Heart right ventricle (tissue), 16 donors: ENCODE results near the gene HS3ST4. TPM values are rescaled to one million over a fixed set of nuclear protein-coding genes. Genes with fewer than 3 reads are reported as not detected.

Experiments
- ATAC-seq, 8 donors: fragments of 200-7000 bp; cut with Tn5 transposase; one replicate each; pipeline ENCODE4 v1.9.1; 2020; ENCODE audit warnings: mild to moderate bottlenecking in 8 of 8, moderate library complexity in 8 of 8, moderate number of reproducible peaks in 1 of 8
- DNase-seq, 2 donors: peaks; one replicate each; pipeline ENCODE4 v3.0.0-alpha.2; 2020
- H3K27ac ChIP-seq, 10 donors: fragments of 200-600 bp; sonication (generic) in 2 of 10; one replicate each; pipeline versions ENCODE4 v1.5.0 to v1.8.0; 2020 to 2022; ENCODE audit warnings: mild to moderate bottlenecking in 3 of 10
- H3K27me3 ChIP-seq, 7 donors: fragments of 200-600 bp; one replicate each; pipeline ENCODE4 v1.8.0; 2021 to 2022; ENCODE audit warnings: mild to moderate bottlenecking in 2 of 7
- H3K36me3 ChIP-seq, 9 donors: fragments of 200-600 bp; sonication (generic) in 1 of 9; one replicate each; pipeline versions ENCODE4 v1.5.0 to v1.8.0; 2020 to 2022; ENCODE audit warnings: mild to moderate bottlenecking in 2 of 9
- H3K4me1 ChIP-seq, 9 donors: fragments of 200-600 bp; sonication (generic) in 1 of 9; one replicate each; pipeline versions ENCODE4 v1.5.0 to v1.8.0; 2020 to 2022; ENCODE audit warnings: mild to moderate bottlenecking in 4 of 9
- H3K4me3 ChIP-seq, 10 donors: fragments of 200-600 bp; sonication (generic) in 2 of 10; one replicate each; pipeline versions ENCODE4 v1.5.0 to v1.8.0; 2020 to 2022; ENCODE audit warnings: mild to moderate bottlenecking in 7 of 10, moderate library complexity in 2 of 10
- H3K9me3 ChIP-seq, 11 donors: fragments of 200-600 bp in 10 of 11; sonication (generic) in 2 of 11; one replicate each; pipeline versions ENCODE4 v1.5.0 to v1.8.0; 2013 to 2022; ENCODE audit warnings: mild to moderate bottlenecking in 2 of 11, control low read depth in 1 of 11, moderate library complexity in 1 of 11
- CTCF ChIP-seq, 9 donors: fragments of 200-600 bp; sonication (generic) in 2 of 9; IDR thresholded peaks; one replicate each; pipeline versions ENCODE4 v1.5.0 to v1.8.0; 2021 to 2022; ENCODE audit warnings: antibody characterized with exemption in 9 of 9, mild to moderate bottlenecking in 5 of 9, moderate library complexity in 1 of 9
- WGBS, 2 donors: extraction: QIAGEN DNeasy Blood & Tissue Kit; methylation state at CpG; one replicate each; pipeline ENCODE4 v1.1.7; 2013; ENCODE audit warnings: inconsistent platforms in 1 of 2; 5-methylcytosine and 5-hydroxymethylcytosine counted together
- intact Hi-C, 10 donors: fragments of 100-400 bp; cut with DNase I; formaldehyde crosslinking; loops; one replicate each; pipeline versions ENCODE4 v1.11.1 to v1.14.2; 2022
- polyA plus RNA-seq, 2 donors: library from polyadenylated mRNA; stranded (reverse); fragments of 200-250 nt; gene quantifications; one replicate each; pipeline ENCODE4 v1.2.3, GENCODE V29; 2013
- total RNA-seq, 10 donors: library from RNA; stranded (reverse); fragmentation: NEBNext Ultra II Directional in 3 of 10; extraction: Animal tissue kit (Norgen Biotek cat#: 25700) in 3 of 10; gene quantifications; one replicate each; pipeline versions ENCODE4 v1.2.1 to v1.2.4, GENCODE V29; 2021 to 2023
- donor health status: Arrhythmogenic right ventricular cardiomyopathy.
- donor health status: ischemic (EF 13 %, LVEDD 7.1; RV severe dilation, severe dysfunction).
- donor health status: healthy with polysubstance abuse.
- donor health status: DM: no; HTN: yes; CAD: no.
- donor health status: DM: no; HTN: no; CAD: no.
- donor health status: ischemic (EF 25% LVEDD 6.9; RV normal size, moderate dysfunction).
- donor health status: ischemic (EF 25% LVEDD 5.7; RV mildly dilated, moderate dysfunction).
- donor health status: healthy.
- donor health status: DM: yes; HTN: yes; CAD: no.
- donor health status: Ischemic cardiomyopathy.
- donor health status: ischemic (EF 35%, LVEDD 5.7; RV mildly dilated, moderate dysfunction).
- donor health status: nonischemic (EF 11% LVEDD 7.7; RV severe dilation, severe dysfunction).
- donor health status: DM: yes; HTN: yes; CAD: no.
- donor health status: PGD.
- donor health status: ischemic (EF 29% LVEDD 5.4; RV normal size, mild dysfunction).
- donor health status: nonischemic (EF 23%, LVEDD 6.1; RV moderate dilation, normal function).

HS3ST4 gene
- total and polyA plus RNA-seq, 12 donors: 0.01 TPM; not detected in 11

GRCh38 chr16:26155221-26155620, 463.5 kb downstream of the HS3ST4 start:
- no peaks in the 10 kb centered on the region for H3K36me3 ChIP-seq
- no peak for TF ChIP-seq CTCF (IDR thresholded peaks at IDR 0.05)
- no peaks in the 10 kb centered on the region for H3K27me3 ChIP-seq
- ATAC-seq (no peak), DNase-seq (no peak)
- no peak overlapping the region for H3K4me3 ChIP-seq
- intact Hi-C loops: no loop called here
- H3K9me3 ChIP-seq: peaks cover 0 to 2% (median 0%) of the 10 kb centered on the region in 11 donors
- WGBS, 2 donors: 23 to 32% methylated on average over 1 of the region's 1 CpG
- no peak overlapping the region for H3K27ac ChIP-seq
- no peaks in the 10 kb centered on the region for H3K4me1 ChIP-seq

- Histone ChIP-seq H3K4me1 (no peaks in the 10 kb centered on the region), H3K27ac (no peak overlapping the region), H3K9me3 (peaks cover 0 to 4% (median 0%) of the 10 kb centered on the region in 11 donors), H3K4me3 (no peak overlapping the region), H3K27me3 (no peaks in the 10 kb centered on the region), H3K36me3 (no peaks in the 10 kb centered on the region)
- intact Hi-C loops: no loop called here
- 83 to 94% methylated on average over 3 of the region's 3 CpGs for WGBS, 2 donors
- no peak for TF ChIP-seq CTCF (IDR thresholded peaks at IDR 0.05)
- DNase-seq (no peak), ATAC-seq (no peak)
These were observed 465.6 kb downstream of the HS3ST4 start for GRCh38 chr16:26157319-26157718.

- no peak for TF ChIP-seq CTCF (IDR thresholded peaks at IDR 0.05)
- peaks cover 0 to 11% (median 0%) of the 10 kb centered on the region in 11 donors for H3K9me3 ChIP-seq
- no peak overlapping the region for H3K27ac ChIP-seq
- DNase-seq (no peak), ATAC-seq (no peak)
- no peak overlapping the region for H3K4me3 ChIP-seq
- H3K27me3 ChIP-seq: no peaks in the 10 kb centered on the region
- WGBS, 2 donors: 57 to 64% methylated on average over 5 of the region's 5 CpGs
- intact Hi-C loops: no loop called here
- H3K36me3 ChIP-seq: no peaks in the 10 kb centered on the region
- H3K4me1 ChIP-seq: no peaks in the 10 kb centered on the region
These were observed 466.5 kb downstream of the HS3ST4 start for GRCh38 chr16:26158142-26158759.

- TF ChIP-seq CTCF (IDR thresholded peaks at IDR 0.05): no peak
- Histone ChIP-seq H3K36me3 (no peaks in the 10 kb centered on the region), H3K4me3 (no peak overlapping the region), H3K9me3 (peaks cover 0 to 11% (median 0%) of the 10 kb centered on the region in 11 donors), H3K4me1 (no peaks in the 10 kb centered on the region), H3K27ac (no peak overlapping the region), H3K27me3 (no peaks in the 10 kb centered on the region)
- ATAC-seq (no peak), DNase-seq (no peak)
- WGBS, 2 donors: 72 to 85% methylated on average over 7 of the region's 7 CpGs
- intact Hi-C loops: no loop called here
These were observed 469.9 kb downstream of the HS3ST4 start for GRCh38 chr16:26161461-26162180.
